IMR-90 (cell line): ENCODE results near the gene EDA. TPM values are rescaled to one million over a fixed set of nuclear protein-coding genes. Genes with fewer than 3 reads are reported as not detected.

Experiments
- ATAC-seq: fragments of 200-7000 bp; cut with Tn5 transposase; 2 replicates; pipeline ENCODE4 v1.9.1; 2020; ENCODE audit warnings: low read depth, mild to moderate bottlenecking, moderate library complexity
- BruUV-seq: library from RNA; stranded (reverse); fragments of 400-500 nt; replicated peaks from 2 replicates; lab custom pipeline; 2021; lab: Mats Ljungman, UMichigan
- CTCF ChIA-PET: fragments of 300-600 bp; formaldehyde crosslinking; extraction: SDS; loops from one replicate; lab custom pipeline; 2021; ENCODE audit warnings: antibody characterized with exemption; lab: Yijun Ruan, JAX
- POLR2A ChIA-PET: fragments of 300-600 bp; sonication (Branson Sonifier 250); formaldehyde crosslinking; loops from one replicate; lab custom pipeline; 2022; ENCODE audit warnings: antibody characterized with exemption; ENCODE audit not compliant: unreplicated experiment; lab: Charles Lee
- DNase-seq: peaks from one replicate; pipeline ENCODE4 v3.0.0; 2013
- H2AFZ ChIP-seq: replicated peaks from 2 replicates; pipeline ENCODE3; 2013; ENCODE audit warnings: low read length, mild to moderate bottlenecking; ENCODE audit not compliant: poor library complexity
- H2AK5ac ChIP-seq: 2 replicates; pipeline ENCODE4 v1.6.1; 2013; ENCODE audit warnings: low read depth, low read length, inconsistent platforms
- H2AK9ac ChIP-seq: replicated peaks from 2 replicates; pipeline ENCODE3; 2013; ENCODE audit warnings: mild to moderate bottlenecking, low read depth, low read length, moderate library complexity; ENCODE audit not compliant: poor library complexity
- H2BK120ac ChIP-seq: 2 replicates; pipeline ENCODE4 v1.6.1; 2013; ENCODE audit warnings: low read depth, low read length, inconsistent platforms
- H2BK15ac ChIP-seq: 3 replicates; pipeline ENCODE4 v1.6.1; 2013; ENCODE audit warnings: low read depth, low read length, inconsistent platforms
- H2BK20ac ChIP-seq: 2 replicates; pipeline ENCODE4 v1.6.1; 2013; ENCODE audit warnings: low read depth, mild to moderate bottlenecking, inconsistent platforms, low read length, moderate library complexity
- H2BK5ac ChIP-seq: 2 replicates; pipeline ENCODE4 v1.6.1; 2013; ENCODE audit warnings: mild to moderate bottlenecking, low read depth, low read length, inconsistent platforms; ENCODE audit not compliant: poor library complexity, severe bottlenecking
- H3K14ac ChIP-seq: replicated peaks from 2 replicates; pipeline ENCODE4 v1.6.1; 2013; ENCODE audit warnings: low read depth, low read length, inconsistent platforms
- H3K18ac ChIP-seq: 2 replicates; pipeline ENCODE4 v1.6.1; 2013; ENCODE audit warnings: low read depth, low read length, control low read depth
- H3K23ac ChIP-seq: 2 replicates; pipeline ENCODE4 v1.6.1; 2013; ENCODE audit warnings: low read depth, low read length, inconsistent platforms
- H3K27ac ChIP-seq: 2 replicates; pipeline ENCODE4 v1.5.1; 2013; ENCODE audit warnings: mild to moderate bottlenecking, control low read depth, low read length; ENCODE audit not compliant: insufficient read depth
- H3K27me3 ChIP-seq: 2 replicates; pipeline ENCODE4 v1.6.1; 2013; ENCODE audit warnings: low read length; ENCODE audit not compliant: control insufficient read depth, insufficient read depth
- H3K36me3 ChIP-seq: 2 replicates; pipeline ENCODE4 v1.6.1; 2013; ENCODE audit warnings: low read length, mixed read lengths; ENCODE audit not compliant: control insufficient read depth, insufficient read depth
- H3K4ac ChIP-seq: 2 replicates; pipeline ENCODE4 v1.6.1; 2013; ENCODE audit warnings: low read depth, low read length, inconsistent platforms
- H3K4me1 ChIP-seq: 2 replicates; pipeline ENCODE4 v1.6.1; 2013; ENCODE audit warnings: low read length, mixed read lengths; ENCODE audit not compliant: control insufficient read depth, insufficient read depth
- H3K4me2 ChIP-seq: 2 replicates; pipeline ENCODE4 v1.6.1; 2013; ENCODE audit warnings: low read depth, mild to moderate bottlenecking, control low read depth, low read length, moderate library complexity
- H3K4me3 ChIP-seq: 2 replicates; pipeline ENCODE4 v1.5.1; 2013; ENCODE audit warnings: low read depth, mild to moderate bottlenecking, control low read depth, low read length, moderate library complexity; ENCODE audit not compliant: insufficient read depth
- H3K56ac ChIP-seq: 2 replicates; pipeline ENCODE4 v1.6.1; 2013; ENCODE audit warnings: low read length, inconsistent platforms; ENCODE audit not compliant: insufficient read depth; ENCODE audit errors: extremely low read depth
- H3K79me1 ChIP-seq, 2 experiments: 2 replicates each; pipeline ENCODE4 v1.6.1; 2013; ENCODE audit warnings: low read length in 2 of 2, inconsistent platforms in 1 of 2, low read depth in 1 of 2
- H3K9ac ChIP-seq: 2 replicates; pipeline ENCODE4 v1.6.1; 2013; ENCODE audit warnings: low read depth, low read length, control low read depth
- H3K9me1 ChIP-seq: 2 replicates; pipeline ENCODE4 v1.6.1; 2013; ENCODE audit warnings: low read length, inconsistent platforms; ENCODE audit not compliant: insufficient read depth
- H3K9me3 ChIP-seq: 2 replicates; pipeline ENCODE4 v1.6.1; 2013; ENCODE audit warnings: low read length; ENCODE audit not compliant: control insufficient read depth, insufficient read depth
- H4K20me1 ChIP-seq: 2 replicates; pipeline ENCODE4 v1.6.1; 2013; ENCODE audit warnings: low read length, inconsistent platforms; ENCODE audit not compliant: insufficient read depth
- H4K5ac ChIP-seq: 2 replicates; pipeline ENCODE4 v1.6.1; 2013; ENCODE audit warnings: mild to moderate bottlenecking, low read depth, low read length, control low read depth
- H4K8ac ChIP-seq, 2 experiments: 2 replicates each; pipeline ENCODE4 v1.6.1; 2013; ENCODE audit warnings: low read depth in 2 of 2, low read length in 2 of 2, control low read depth in 1 of 2, inconsistent platforms in 1 of 2
- H4K91ac ChIP-seq: 2 replicates; pipeline ENCODE4 v1.6.1; 2013; ENCODE audit warnings: low read depth, low read length, inconsistent platforms; ENCODE audit not compliant: insufficient read depth
- BHLHE40 ChIP-seq: fragments of 150-350 bp; IDR thresholded peaks from 2 replicates; pipeline ENCODE4 v1.6.1; 2016; ENCODE audit warnings: mild to moderate bottlenecking, low read depth, low read length
- CEBPB ChIP-seq: IDR thresholded peaks from 2 replicates; pipeline ENCODE4 v1.6.1; 2012; ENCODE audit warnings: low read depth, low read length, improper control_type of control experiment
- CHD1 ChIP-seq: IDR thresholded peaks from 2 replicates; pipeline ENCODE4 v1.6.1; 2012; ENCODE audit warnings: low read depth, low read length, improper control_type of control experiment
- CTCF ChIP-seq: conservative IDR thresholded peaks from 2 replicates; pipeline ENCODE4 v1.5.1; 2012; ENCODE audit warnings: mild to moderate bottlenecking, low read depth, low read length, improper control_type of control experiment
- FOS ChIP-seq: fragments of 150-350 bp; IDR thresholded peaks from 2 replicates; pipeline ENCODE4 v1.6.1; 2016; ENCODE audit warnings: low read depth, low read length
- MAFK ChIP-seq: IDR thresholded peaks from 2 replicates; pipeline ENCODE4 v1.6.1; 2012; ENCODE audit warnings: low read depth, low read length, improper control_type of control experiment
- MAZ ChIP-seq: IDR thresholded peaks from 2 replicates; pipeline ENCODE4 v1.6.1; 2012; ENCODE audit warnings: low read depth, mild to moderate bottlenecking, low read length, improper control_type of control experiment, moderate library complexity, borderline replicate concordance
- MXI1 ChIP-seq: IDR thresholded peaks from 2 replicates; pipeline ENCODE4 v1.6.1; 2012; ENCODE audit warnings: low read depth, mild to moderate bottlenecking, low read length, moderate library complexity, borderline replicate concordance
- NFE2L2 ChIP-seq: fragments of 150-350 bp; IDR thresholded peaks from 2 replicates; pipeline ENCODE4 v1.6.1; 2016; ENCODE audit warnings: low read depth, mild to moderate bottlenecking, low read length
- POLR2A ChIP-seq: IDR thresholded peaks from 2 replicates; pipeline ENCODE4 v1.6.1; 2012; ENCODE audit warnings: mild to moderate bottlenecking, low read depth, low read length
- RAD21 ChIP-seq: IDR thresholded peaks from 2 replicates; pipeline ENCODE4 v1.6.1; 2012; ENCODE audit warnings: low read length, improper control_type of control experiment
- RCOR1 ChIP-seq: IDR thresholded peaks from 2 replicates; pipeline ENCODE4 v1.6.1; 2012; ENCODE audit warnings: mild to moderate bottlenecking, low read length, improper control_type of control experiment; ENCODE audit not compliant: insufficient replicate concordance
- RFX5 ChIP-seq: IDR thresholded peaks from 2 replicates; pipeline ENCODE4 v1.8.0; 2012; ENCODE audit warnings: low read depth, mild to moderate bottlenecking, low read length, moderate library complexity
- WGBS, 2 experiments: methylation state at CpG; one replicate each; pipeline versions ENCODE4 v1.1.5 to v1.1.7; 2013; ENCODE audit warnings: missing lambda C conversion rate in 2 of 2; ENCODE audit not compliant: insufficient read length in 1 of 2; ENCODE audit errors: extremely low coverage in 2 of 2; 5-methylcytosine and 5-hydroxymethylcytosine counted together
- dilution Hi-C: fragments of 300-500 bp; cut with HindIII; formaldehyde crosslinking; loops from one replicate; pipeline ENCODE4 v1.14.3; 2018; ENCODE audit warnings: low sequenced_read_pairs; ENCODE audit not compliant: unreplicated experiment
- in situ Hi-C: fragments of 300-500 bp; cut with MboI; formaldehyde crosslinking; loops from 3 replicates; pipeline ENCODE4 v1.14.3; 2019; ENCODE audit warnings: low sequenced_read_pairs, inconsistent platforms, mixed read lengths
- intact Hi-C: fragments of 100-400 bp; cut with micrococcal nuclease; formaldehyde crosslinking; loops from 2 replicates; pipeline ENCODE4 v1.10.0; 2022
- polyA plus RNA-seq, 3 experiments: library from polyadenylated mRNA; depleted of rRNA; stranded (reverse); fragments of >200 nt; gene quantifications; 2 replicates each; pipeline ENCODE4 v1.2.3, GENCODE V29; 2012; ENCODE audit warnings: low replicate concordance in 1 of 3
- total RNA-seq: library from RNA; depleted of rRNA; stranded (reverse); fragments of >200 nt; gene quantifications from 2 replicates; pipeline ENCODE4 v1.2.3, GENCODE V29; 2012
- TF ChIP-seq, protein P1 (sequence below): fragments of 150-350 bp; IDR thresholded peaks from 2 replicates; pipeline ENCODE4 v1.6.1; 2017; ENCODE audit warnings: mild to moderate bottlenecking, antibody characterized with exemption, low read length, low read depth

EDA gene
- total and polyA plus RNA-seq, 2 of the 4 experiments (the other 2 are of a cell fraction) = under 0.01 TPM; not detected in 1

GRCh38 chrX:69613946-69614345 is 2.0 kb upstream of the EDA start:
- dilution Hi-C loops (no loop called here), in situ Hi-C loops (no loop called here), intact Hi-C loops (no loop called here)
- Histone ChIP-seq H2BK20ac (no peak overlapping the region), H3K14ac (no peak overlapping the region), H3K18ac (no peak overlapping the region), H2AK5ac (no peak overlapping the region), H2BK120ac (no peak overlapping the region), H2AK9ac (no peak overlapping the region), H3K9me3 (no peaks in the 10 kb centered on the region; the same call in 1 of the 2 replicates), H3K23ac (no peak overlapping the region), H3K36me3 (no peaks in the 10 kb centered on the region), H2BK5ac (no peak overlapping the region), H2AFZ (no peak overlapping the region), H2BK15ac (no peak overlapping the region), H4K20me1 (no peaks in the 10 kb centered on the region), H3K27me3 (peaks cover 17% of the 10 kb centered on the region), H4K8ac (no peak overlapping the region), H3K79me1 (no peaks in the 10 kb centered on the region), H3K4me3 (no peak overlapping the region), H3K56ac (no peak overlapping the region), H4K91ac (no peak overlapping the region), H3K4ac (no peak overlapping the region), H3K4me2 (no peak overlapping the region), H3K9me1 (no peaks in the 10 kb centered on the region), H3K27ac (no peak overlapping the region), H3K4me1 (no peaks in the 10 kb centered on the region), H3K9ac (no peak overlapping the region), H4K5ac (no peak overlapping the region)
- ATAC-seq = no peak
- DNase-seq = no peak
- BruUV-seq = no TSS peak
- CTCF ChIA-PET = no interaction called here
- POLR2A ChIA-PET = no interaction called here
- WGBS, 2 experiments = no CpG with 5 or more reads among the region's 1 CpG
- no peak for TF ChIP-seq FOS
- TF ChIP-seq CHD1 = no peak
- TF ChIP-seq CTCF = no peak
- TF ChIP-seq, protein P1, sequence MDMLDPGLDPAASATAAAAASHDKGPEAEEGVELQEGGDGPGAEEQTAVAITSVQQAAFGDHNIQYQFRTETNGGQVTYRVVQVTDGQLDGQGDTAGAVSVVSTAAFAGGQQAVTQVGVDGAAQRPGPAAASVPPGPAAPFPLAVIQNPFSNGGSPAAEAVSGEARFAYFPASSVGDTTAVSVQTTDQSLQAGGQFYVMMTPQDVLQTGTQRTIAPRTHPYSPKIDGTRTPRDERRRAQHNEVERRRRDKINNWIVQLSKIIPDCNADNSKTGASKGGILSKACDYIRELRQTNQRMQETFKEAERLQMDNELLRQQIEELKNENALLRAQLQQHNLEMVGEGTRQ = no peak
- no peak for TF ChIP-seq RAD21
- TF ChIP-seq MAZ = no peak
- no peak for TF ChIP-seq POLR2A
- no peak for TF ChIP-seq RFX5
- TF ChIP-seq RCOR1 = no peak
- no peak for TF ChIP-seq CEBPB
- TF ChIP-seq NFE2L2 = no peak
- no peak for TF ChIP-seq MXI1
- no peak for TF ChIP-seq BHLHE40
- no peak for TF ChIP-seq MAFK
